GM10248 (cell line): Measurements from ENCODE around the gene CTIF.

Experiments
- CTCF ChIA-PET: fragments of 300-600 bp; sonication (Branson Sonifier 250); formaldehyde crosslinking; extraction: SDS; loops from one replicate; lab custom pipeline; 2021; ENCODE audit warnings: antibody characterized with exemption; lab: Yijun Ruan, JAX
- POLR2A ChIA-PET: fragments of 350-650 bp; sonication (Branson Sonifier 250); formaldehyde crosslinking; extraction: SDS; loops from one replicate; lab custom pipeline; 2020; ENCODE audit warnings: antibody characterized with exemption; lab: Yijun Ruan, JAX
- DNase-seq: peaks from one replicate; pipeline ENCODE4 v3.0.0; 2012; ENCODE audit errors: extremely low spot score
- CTCF ChIP-seq: IDR thresholded peaks from 2 replicates; pipeline ENCODE4 v1.5.1; 2012; ENCODE audit warnings: mild to moderate bottlenecking, low read depth; ENCODE audit errors: extremely low read depth, missing control alignments, control extremely low read depth

The CTIF gene

GRCh38 chr18:48600456-48601090 lies 61.7 kb downstream of the CTIF start:
- CTCF ChIA-PET = interaction anchor here (1.0 to 1.2 kb wide), 2 partner anchors 125 to 155 kb away, joined by 3 read pairs; no protein-coding TSS in a partner anchor
- TF ChIP-seq CTCF = no peak
- no peak for DNase-seq
- POLR2A ChIA-PET = no interaction called here

- ChIA-PET CTCF (interaction anchor here (1.0 to 1.2 kb wide), 2 partner anchors 126 to 156 kb away, joined by 3 read pairs; no protein-coding TSS in a partner anchor), POLR2A (no interaction called here)
- TF ChIP-seq CTCF = no peak
- no peak for DNase-seq
Measured at GRCh38 chr18:48601343-48601742, 62.5 kb downstream of the CTIF start.

- POLR2A ChIA-PET = no interaction called here
- CTCF ChIA-PET = interaction anchor here (1.3 kb wide), 1 partner anchor 8 kb away, joined by 6 read pairs; no protein-coding TSS in a partner anchor
- DNase-seq = no peak
- no peak for TF ChIP-seq CTCF
Measured at GRCh38 chr18:48602759-48603390, 64.0 kb downstream of the CTIF start.

GRCh38 chr18:48605408-48605845 lies 66.6 kb downstream of the CTIF start:
- DNase-seq = peak; percentile 61
- ChIA-PET CTCF (interaction anchor here (1.1 to 4.1 kb wide), 4 partner anchors 15 to 130 kb away, joined by 4 to 12 read pairs (median 6); no protein-coding TSS in a partner anchor), POLR2A (no interaction called here)
- TF ChIP-seq CTCF = peak; percentile 42

- ChIA-PET POLR2A (interaction anchor here (0.7 kb wide), 1 partner anchor 37 kb away, joined by 7 read pairs; no protein-coding TSS in a partner anchor), CTCF (interaction anchor here (0.6 to 4.1 kb wide), 5 partner anchors 10 to 165 kb away, joined by 3 to 12 read pairs (median 3); no protein-coding TSS in a partner anchor)
- no peak for TF ChIP-seq CTCF
- DNase-seq = no peak
Measured at GRCh38 chr18:48607056-48607984, 68.5 kb downstream of the CTIF start.

- DNase-seq = no peak
- ChIA-PET CTCF (interaction anchor here (1.5 to 4.1 kb wide), 2 partner anchors 9 to 12 kb away, joined by 3 to 12 read pairs; no protein-coding TSS in a partner anchor), POLR2A (no interaction called here)
- TF ChIP-seq CTCF = no peak
Measured at GRCh38 chr18:48608581-48608980, 69.8 kb downstream of the CTIF start.
